ENCODE results near the gene PPP1R13B.
A peak's percentile ranks its signal among the peaks of the same experiment; 100 is the strongest.
"Not testable (repeated sequence)": the region's sequence is repeated elsewhere in the genome, so short reads cannot be mapped to it uniquely, and the experiment has no call there.

PPP1R13B gene

DNA sequence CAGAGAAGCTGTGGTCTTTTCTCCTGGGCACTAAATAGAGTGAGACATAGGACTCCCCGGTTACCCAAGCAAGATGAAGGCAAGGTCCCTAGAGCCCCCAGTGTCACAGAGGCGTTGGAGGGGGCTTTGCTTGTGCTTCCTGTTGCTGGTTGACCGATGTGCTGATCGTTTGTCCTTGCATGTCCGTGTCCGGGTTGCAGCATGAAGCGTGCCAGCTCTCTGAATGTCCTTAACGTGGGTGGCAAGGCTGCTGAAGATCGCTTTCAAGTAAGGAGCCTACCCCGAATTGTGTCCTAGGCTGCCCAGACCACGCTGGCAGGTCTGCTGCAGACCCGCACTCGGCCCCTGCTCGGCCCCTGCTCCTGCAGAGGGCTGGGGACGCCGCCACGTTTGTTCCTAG lies 155.2 kb downstream of the PPP1R13B start:
- H3K36me3 ChIP-seq (ENCODE audit: control insufficient read depth in 5 of 5, insufficient read depth in 5 of 5, low read length in 5 of 5): peaks cover 0 to 68% (median 46%) of the 10 kb centered on the region in 5 donors
- H3K4me1 ChIP-seq (ENCODE audit: control insufficient read depth in 5 of 5, insufficient read depth in 5 of 5, low read length in 5 of 5): peaks cover 8 to 33% (median 26%) of the 10 kb centered on the region in 5 donors
- H3K27me3 ChIP-seq (ENCODE audit: control insufficient read depth in 5 of 5, insufficient read depth in 4 of 5, low read length in 5 of 5): no peaks in the 10 kb centered on the region
- H3K9me3 ChIP-seq (ENCODE audit: control insufficient read depth in 5 of 5, low read length in 5 of 5): no peaks in the 10 kb centered on the region
- no peak overlapping the region for H3K27ac ChIP-seq (ENCODE audit: low read depth, low read length)
- H3K4me3 ChIP-seq (ENCODE audit: low read depth in 1 of 5, low read length in 5 of 5): no peak overlapping the region
- H3K9ac ChIP-seq (ENCODE audit: low read length in 5 of 5): no peak overlapping the region

DNA sequence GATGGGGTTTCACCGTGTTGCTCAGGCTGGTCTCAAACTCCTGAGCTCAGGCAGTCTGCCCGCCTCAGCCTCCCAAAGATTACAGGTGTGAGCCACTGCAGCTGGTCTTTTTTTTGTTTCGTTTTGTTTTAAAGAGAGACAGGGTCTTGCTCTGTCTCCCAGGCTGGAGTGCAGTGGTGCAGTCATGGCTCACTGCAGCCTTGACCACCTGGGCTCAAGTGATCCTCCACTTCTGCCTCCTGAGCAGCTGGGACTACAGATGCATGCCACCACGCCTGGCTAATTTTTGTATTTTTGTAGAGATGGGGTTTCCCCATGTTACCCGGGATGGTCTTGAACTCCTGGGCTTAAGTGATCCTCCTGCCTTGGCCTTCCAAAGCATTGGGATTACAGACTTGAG lies 155.7 kb downstream of the PPP1R13B start:
- H3K4me1 ChIP-seq (ENCODE audit: control insufficient read depth in 5 of 5, insufficient read depth in 5 of 5, low read length in 5 of 5): peaks cover 8 to 33% (median 26%) of the 10 kb centered on the region in 5 donors
- H3K27ac ChIP-seq (ENCODE audit: low read depth, low read length); H3K9ac ChIP-seq (ENCODE audit: low read length in 5 of 5); H3K27me3 ChIP-seq (ENCODE audit: control insufficient read depth in 5 of 5, insufficient read depth in 4 of 5, low read length in 5 of 5); H3K4me3 ChIP-seq (ENCODE audit: low read depth in 1 of 5, low read length in 5 of 5); H3K9me3 ChIP-seq (ENCODE audit: control insufficient read depth in 5 of 5, low read length in 5 of 5): not testable (repeated sequence)
- peaks cover 0 to 73% (median 51%) of the 10 kb centered on the region in 5 donors for H3K36me3 ChIP-seq (ENCODE audit: control insufficient read depth in 5 of 5, insufficient read depth in 5 of 5, low read length in 5 of 5)

DNA sequence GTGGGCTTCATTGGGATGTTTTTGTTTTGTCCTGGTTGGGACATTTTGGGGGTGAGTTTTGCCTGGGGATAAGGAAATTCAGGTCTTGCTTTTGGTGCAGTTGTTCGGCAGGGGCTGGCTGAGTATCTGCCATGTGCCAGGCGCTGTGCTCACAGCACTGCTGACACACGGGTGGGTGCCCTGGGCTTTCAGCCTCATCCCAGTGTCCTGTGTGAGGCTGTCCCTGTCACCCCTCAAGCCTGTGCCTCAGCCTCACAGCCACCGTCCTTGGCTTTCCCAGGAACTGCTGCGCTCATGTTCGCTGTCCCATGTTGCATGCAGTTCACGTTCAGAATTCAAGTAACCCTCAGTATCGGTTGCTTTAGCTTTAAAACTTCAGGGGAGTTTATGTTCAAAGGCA lies 157.0 kb downstream of the PPP1R13B start:
- Histone ChIP-seq H3K4me1 (ENCODE audit: control insufficient read depth in 5 of 5, insufficient read depth in 5 of 5, low read length in 5 of 5) (peaks cover 5 to 33% (median 29%) of the 10 kb centered on the region in 5 donors), H3K9ac (ENCODE audit: low read length in 5 of 5) (no peak overlapping the region), H3K4me3 (ENCODE audit: low read depth in 1 of 5, low read length in 5 of 5) (no peak overlapping the region), H3K9me3 (ENCODE audit: control insufficient read depth in 5 of 5, low read length in 5 of 5) (no peaks in the 10 kb centered on the region), H3K36me3 (ENCODE audit: control insufficient read depth in 5 of 5, insufficient read depth in 5 of 5, low read length in 5 of 5) (peaks cover 0 to 82% (median 60%) of the 10 kb centered on the region in 5 donors), H3K27ac (ENCODE audit: low read depth, low read length) (no peak overlapping the region), H3K27me3 (ENCODE audit: control insufficient read depth in 5 of 5, insufficient read depth in 4 of 5, low read length in 5 of 5) (no peaks in the 10 kb centered on the region)

DNA sequence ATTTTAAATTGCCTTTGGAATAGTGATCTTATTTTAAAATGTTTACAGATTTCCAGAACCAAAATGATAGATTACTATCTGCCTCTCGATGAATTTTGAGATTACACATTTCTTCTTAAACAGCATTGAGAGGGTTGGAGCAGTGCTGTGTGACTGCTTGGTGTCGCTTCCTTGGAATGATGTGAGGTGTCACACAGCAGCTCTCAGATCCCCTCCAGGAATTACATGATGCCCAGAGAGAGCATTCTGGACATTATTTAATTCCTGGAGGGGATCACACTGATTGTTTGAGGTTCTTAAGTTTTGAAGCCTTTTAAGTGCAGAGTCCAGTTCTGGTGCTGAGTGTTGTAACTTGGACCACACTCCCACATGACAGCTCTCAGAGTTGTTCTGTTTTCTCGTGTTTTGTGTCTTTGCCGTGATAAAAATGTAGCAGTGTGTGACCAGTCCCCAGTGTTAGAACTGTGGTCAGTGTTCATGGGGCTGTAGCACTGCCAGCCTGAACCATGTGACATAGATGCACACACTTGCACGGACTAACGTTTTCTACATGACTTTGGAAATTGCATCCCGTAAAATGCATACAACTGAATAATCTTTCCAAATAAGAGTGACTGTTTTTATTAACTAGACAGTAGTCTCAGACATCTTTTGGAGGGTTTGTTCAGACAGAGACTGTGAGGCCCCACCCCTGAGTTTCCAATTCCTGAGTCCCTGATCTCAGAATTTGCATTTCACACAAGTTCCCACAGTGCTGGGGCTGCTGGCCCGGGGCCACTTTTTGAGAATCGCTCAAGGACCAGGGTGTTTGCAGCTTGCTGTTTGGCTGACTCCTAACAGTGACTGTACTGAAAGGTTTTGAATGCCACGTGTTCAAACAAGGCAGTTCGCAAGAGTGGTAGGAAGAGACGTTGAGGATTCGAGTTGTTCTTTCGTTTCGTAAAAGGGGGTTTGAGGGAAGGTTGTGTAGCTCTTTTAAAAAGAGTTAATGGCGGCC lies 158.2 kb downstream of the PPP1R13B start:
- Histone ChIP-seq H3K9ac (ENCODE audit: low read length in 5 of 5) (no peak overlapping the region), H3K36me3 (ENCODE audit: control insufficient read depth in 5 of 5, insufficient read depth in 5 of 5, low read length in 5 of 5) (peaks cover 0 to 86% (median 63%) of the 10 kb centered on the region in 5 donors), H3K4me3 (ENCODE audit: low read depth in 1 of 5, low read length in 5 of 5) (no peak overlapping the region)

DNA sequence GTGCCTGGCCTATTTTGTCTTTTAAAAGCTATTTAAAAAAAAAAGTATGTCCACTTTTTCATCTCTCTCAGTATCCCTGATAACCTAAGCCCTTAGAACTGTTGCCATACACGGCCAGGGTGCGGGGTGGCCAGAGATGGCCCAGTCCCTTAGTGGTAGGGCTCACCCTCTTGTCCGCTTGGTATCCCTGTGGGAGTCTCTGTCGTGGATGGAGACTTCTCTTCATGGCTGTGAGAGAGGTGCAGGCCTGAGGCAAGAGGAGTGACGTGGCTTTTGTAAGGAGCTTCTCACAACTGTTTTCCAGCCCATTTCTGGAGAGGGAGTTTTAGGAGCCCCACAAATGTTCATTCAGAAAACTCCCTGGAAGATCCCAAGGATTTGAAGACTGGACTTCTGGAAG lies 158.9 kb downstream of the PPP1R13B start:
- Histone ChIP-seq H3K27ac (ENCODE audit: low read depth, low read length) (no peak overlapping the region), H3K4me1 (ENCODE audit: control insufficient read depth in 5 of 5, insufficient read depth in 5 of 5, low read length in 5 of 5) (peaks cover 5 to 48% (median 42%) of the 10 kb centered on the region in 5 donors), H3K4me3 (ENCODE audit: low read depth in 1 of 5, low read length in 5 of 5) (no peak overlapping the region), H3K27me3 (ENCODE audit: control insufficient read depth in 5 of 5, insufficient read depth in 4 of 5, low read length in 5 of 5) (no peaks in the 10 kb centered on the region), H3K9ac (ENCODE audit: low read length in 5 of 5) (no peak overlapping the region), H3K36me3 (ENCODE audit: control insufficient read depth in 5 of 5, insufficient read depth in 5 of 5, low read length in 5 of 5) (peaks cover 0 to 86% (median 60%) of the 10 kb centered on the region in 5 donors), H3K9me3 (ENCODE audit: control insufficient read depth in 5 of 5, low read length in 5 of 5) (no peaks in the 10 kb centered on the region)

More for the DNA sequence above, 158.2 kb downstream of the PPP1R13B start:
- Histone ChIP-seq H3K9me3 (ENCODE audit: control insufficient read depth in 5 of 5, low read length in 5 of 5) (no peaks in the 10 kb centered on the region), H3K27ac (ENCODE audit: low read depth, low read length) (no peak overlapping the region), H3K4me1 (ENCODE audit: control insufficient read depth in 5 of 5, insufficient read depth in 5 of 5, low read length in 5 of 5) (peaks cover 5 to 44% (median 39%) of the 10 kb centered on the region in 5 donors), H3K27me3 (ENCODE audit: control insufficient read depth in 5 of 5, insufficient read depth in 4 of 5, low read length in 5 of 5) (no peaks in the 10 kb centered on the region)

DNA sequence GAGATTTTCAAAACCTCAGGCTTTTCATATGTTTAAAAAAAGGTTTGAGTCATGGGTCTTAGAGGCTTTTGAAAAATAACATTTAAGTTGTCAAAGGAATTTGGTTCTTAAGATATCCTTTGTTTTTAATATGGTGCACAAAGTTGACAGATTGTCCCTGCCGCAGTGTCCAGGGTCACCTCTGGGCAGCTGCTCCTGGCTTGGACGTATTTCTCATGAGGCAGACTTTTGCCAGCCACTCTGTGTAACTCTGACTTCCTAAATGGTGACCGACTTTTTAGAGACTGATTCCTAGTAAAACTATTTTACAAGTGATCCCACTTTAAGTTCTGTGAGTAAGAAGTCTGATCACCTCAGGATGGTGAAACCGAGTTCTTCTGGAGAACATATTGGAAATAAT lies 159.7 kb downstream of the PPP1R13B start:
- Histone ChIP-seq H3K36me3 (ENCODE audit: control insufficient read depth in 5 of 5, insufficient read depth in 5 of 5, low read length in 5 of 5) (peaks cover 0 to 86% (median 60%) of the 10 kb centered on the region in 5 donors), H3K27ac (ENCODE audit: low read depth, low read length) (peak overlapping the region; percentile 16), H3K4me1 (ENCODE audit: control insufficient read depth in 5 of 5, insufficient read depth in 5 of 5, low read length in 5 of 5) (peaks cover 5 to 48% (median 42%) of the 10 kb centered on the region in 5 donors), H3K27me3 (ENCODE audit: control insufficient read depth in 5 of 5, insufficient read depth in 4 of 5, low read length in 5 of 5) (no peaks in the 10 kb centered on the region), H3K9ac (ENCODE audit: low read length in 5 of 5) (no peak overlapping the region), H3K4me3 (ENCODE audit: low read depth in 1 of 5, low read length in 5 of 5) (no peak overlapping the region), H3K9me3 (ENCODE audit: control insufficient read depth in 5 of 5, low read length in 5 of 5) (no peaks in the 10 kb centered on the region)

DNA sequence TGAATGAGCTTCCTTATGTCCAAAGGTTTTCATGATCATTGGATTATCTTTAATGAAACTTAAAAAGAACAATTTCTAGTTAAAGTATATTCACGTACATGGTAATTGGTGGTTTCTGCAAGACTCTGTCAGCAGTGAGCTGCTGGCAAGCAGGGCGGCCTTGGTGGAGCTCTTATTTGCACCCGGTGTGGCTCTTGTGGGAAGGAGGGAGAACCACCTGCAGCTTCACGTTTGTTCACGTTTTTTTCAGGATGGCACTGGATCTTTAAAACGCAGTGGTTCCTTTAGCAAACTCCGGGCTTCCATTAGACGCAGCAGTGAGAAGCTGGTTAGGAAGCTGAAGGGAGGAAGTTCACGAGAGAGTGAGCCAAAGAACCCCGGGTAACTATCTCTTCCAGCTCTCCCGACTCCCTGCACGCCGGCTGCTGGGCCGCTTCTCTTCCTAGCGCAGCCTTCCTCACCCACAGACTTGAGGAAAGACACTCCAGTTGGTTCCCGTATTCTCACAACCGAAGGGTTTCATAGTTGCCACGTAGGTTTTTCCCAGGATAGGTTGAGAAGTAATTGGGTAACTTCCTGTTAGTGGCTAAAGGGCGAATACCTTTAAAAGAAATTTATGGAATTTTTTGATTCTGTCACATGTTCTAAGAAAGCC lies 160.4 kb downstream of the PPP1R13B start:
- peaks cover 0 to 85% (median 56%) of the 10 kb centered on the region in 5 donors for H3K36me3 ChIP-seq (ENCODE audit: control insufficient read depth in 5 of 5, insufficient read depth in 5 of 5, low read length in 5 of 5)

DNA sequence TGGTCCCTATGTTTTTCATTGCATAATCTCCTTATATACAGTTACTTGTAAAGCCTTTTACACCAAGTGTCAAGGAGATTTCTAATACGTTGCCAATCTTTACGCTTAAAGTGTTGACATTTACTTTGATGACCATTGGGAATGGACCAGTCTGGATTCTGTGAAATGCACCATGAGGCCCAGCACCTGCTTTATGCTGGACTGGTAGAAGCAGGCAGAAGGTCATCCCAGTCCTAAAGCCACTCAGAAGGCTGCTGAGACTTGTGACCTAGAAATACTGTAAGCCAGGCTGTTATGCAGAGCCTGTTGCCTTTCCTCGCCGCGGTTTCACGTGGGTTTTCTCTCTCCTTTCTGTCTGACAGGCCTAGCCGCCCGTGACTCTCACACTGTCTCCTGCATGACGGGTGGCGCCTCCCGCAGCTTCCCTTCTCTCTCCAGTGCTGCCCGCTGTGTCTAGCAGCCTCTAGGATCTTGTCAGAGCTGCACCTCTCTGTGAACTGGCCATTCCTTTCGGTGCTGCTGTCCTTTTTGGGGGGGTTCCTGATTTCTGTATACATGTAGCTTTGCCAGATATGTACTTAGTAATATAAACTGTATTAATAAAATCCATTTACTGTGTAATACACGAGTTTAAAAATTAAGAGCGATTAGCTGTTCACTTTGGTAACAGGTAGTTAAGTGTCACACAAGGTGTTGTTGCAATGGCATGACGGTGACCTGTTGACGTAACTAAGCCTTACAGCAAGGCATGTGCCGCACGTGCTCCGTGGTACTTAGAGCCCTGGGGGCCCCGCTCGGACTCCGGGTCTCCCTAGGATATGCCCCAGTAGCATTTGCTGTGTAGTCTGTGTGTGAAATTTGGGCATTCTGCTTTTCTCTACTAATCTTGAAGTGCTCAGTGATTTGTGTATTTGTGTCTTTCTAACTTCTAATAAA lies 161.8 kb downstream of the PPP1R13B start:
- Histone ChIP-seq H3K4me1 (ENCODE audit: control insufficient read depth in 5 of 5, insufficient read depth in 5 of 5, low read length in 5 of 5) (peaks cover 5 to 48% (median 42%) of the 10 kb centered on the region in 5 donors), H3K27me3 (ENCODE audit: control insufficient read depth in 5 of 5, insufficient read depth in 4 of 5, low read length in 5 of 5) (no peaks in the 10 kb centered on the region), H3K4me3 (ENCODE audit: low read depth in 1 of 5, low read length in 5 of 5) (no peak overlapping the region), H3K27ac (ENCODE audit: low read depth, low read length) (peak overlapping the region; percentile 48), H3K9ac (ENCODE audit: low read length in 5 of 5) (no peak overlapping the region), H3K9me3 (ENCODE audit: control insufficient read depth in 5 of 5, low read length in 5 of 5) (no peaks in the 10 kb centered on the region), H3K36me3 (ENCODE audit: control insufficient read depth in 5 of 5, insufficient read depth in 5 of 5, low read length in 5 of 5) (peaks cover 0 to 94% (median 63%) of the 10 kb centered on the region in 5 donors)

More for the DNA sequence above, 160.4 kb downstream of the PPP1R13B start:
- Histone ChIP-seq H3K9me3 (ENCODE audit: control insufficient read depth in 5 of 5, low read length in 5 of 5) (no peaks in the 10 kb centered on the region), H3K4me3 (ENCODE audit: low read depth in 1 of 5, low read length in 5 of 5) (no peak overlapping the region), H3K27me3 (ENCODE audit: control insufficient read depth in 5 of 5, insufficient read depth in 4 of 5, low read length in 5 of 5) (no peaks in the 10 kb centered on the region), H3K9ac (ENCODE audit: low read length in 5 of 5) (peak overlapping the region in 1 of 5 donors; percentile 16), H3K4me1 (ENCODE audit: control insufficient read depth in 5 of 5, insufficient read depth in 5 of 5, low read length in 5 of 5) (peaks cover 5 to 48% (median 42%) of the 10 kb centered on the region in 5 donors), H3K27ac (ENCODE audit: low read depth, low read length) (peak overlapping the region; percentile 48)

DNA sequence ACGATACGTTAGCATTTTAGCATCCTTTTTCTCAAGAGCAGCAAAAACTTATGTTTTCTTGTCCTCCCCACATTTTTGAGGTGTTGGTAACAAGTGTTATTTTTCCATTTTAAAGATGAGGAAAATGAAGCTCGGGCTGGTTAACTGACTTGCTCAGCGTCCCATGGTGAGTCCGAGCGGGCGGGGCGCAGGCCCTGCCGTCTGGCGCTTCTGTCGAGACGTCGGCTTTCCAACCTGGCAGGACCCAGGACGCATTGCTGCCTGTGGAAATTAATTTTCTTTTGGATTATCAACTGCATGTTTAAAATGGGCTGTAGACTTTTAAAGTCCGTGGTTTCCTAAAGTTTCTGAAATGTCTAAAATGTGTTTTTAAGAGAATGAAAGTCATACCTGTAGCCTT lies 162.5 kb downstream of the PPP1R13B start:
- peak overlapping the region; percentile 48 for H3K27ac ChIP-seq (ENCODE audit: low read depth, low read length)
- no peaks in the 10 kb centered on the region for H3K27me3 ChIP-seq (ENCODE audit: control insufficient read depth in 5 of 5, insufficient read depth in 4 of 5, low read length in 5 of 5)
- no peak overlapping the region for H3K9ac ChIP-seq (ENCODE audit: low read length in 5 of 5)
- no peaks in the 10 kb centered on the region for H3K9me3 ChIP-seq (ENCODE audit: control insufficient read depth in 5 of 5, low read length in 5 of 5)
- peaks cover 5 to 48% (median 41%) of the 10 kb centered on the region in 5 donors for H3K4me1 ChIP-seq (ENCODE audit: control insufficient read depth in 5 of 5, insufficient read depth in 5 of 5, low read length in 5 of 5)
- H3K4me3 ChIP-seq (ENCODE audit: low read depth in 1 of 5, low read length in 5 of 5): no peak overlapping the region
- H3K36me3 ChIP-seq (ENCODE audit: control insufficient read depth in 5 of 5, insufficient read depth in 5 of 5, low read length in 5 of 5): peaks cover 3 to 94% (median 65%) of the 10 kb centered on the region in 5 donors
